Measurements from ENCODE around the gene NUDT14.

- TF ChIP-seq POLR2A (IDR thresholded peaks at IDR 0.05) (no peak), CTCF (IDR thresholded peaks at IDR 0.05) (no peak)
These were observed 29.0 kb downstream of the NUDT14 start for GRCh38 chr14:105151838-105152793.
